ENCODE data around the gene SLC4A9.

- TF ChIP-seq PATZ1 (CRISPR knock-in tag; IDR thresholded peaks at IDR 0.05; ENCODE audit: borderline replicate concordance) = no peak
- TF ChIP-seq CSRNP3 (CRISPR knock-in tag; IDR thresholded peaks at IDR 0.05) = no peak
- TF ChIP-seq ZNF70 (CRISPR knock-in tag; IDR thresholded peaks at IDR 0.05) = no peak
- no peak for TF ChIP-seq CREB5 (CRISPR knock-in tag; IDR thresholded peaks at IDR 0.05; ENCODE audit: low read depth)
- no peak for TF ChIP-seq SNAI2 (CRISPR knock-in tag; IDR thresholded peaks at IDR 0.05)
- TF ChIP-seq POU6F1 (CRISPR knock-in tag; IDR thresholded peaks at IDR 0.05; ENCODE audit: borderline replicate concordance, low read depth) = no peak
- TF ChIP-seq RARB (CRISPR knock-in tag; IDR thresholded peaks at IDR 0.05) = no peak
- no peak for TF ChIP-seq ZC3H10 (CRISPR knock-in tag; IDR thresholded peaks at IDR 0.05)
- TF ChIP-seq BACH2 (CRISPR knock-in tag; IDR thresholded peaks at IDR 0.05; ENCODE audit: borderline replicate concordance) = no peak
- no peak for TF ChIP-seq ESRRG (CRISPR knock-in tag; IDR thresholded peaks at IDR 0.05)
- TF ChIP-seq ZFP3 (CRISPR knock-in tag; IDR thresholded peaks at IDR 0.05) = no peak
- no peak for TF ChIP-seq ZFP30 (CRISPR knock-in tag; IDR thresholded peaks at IDR 0.05)
- TF ChIP-seq PPARA (CRISPR knock-in tag; IDR thresholded peaks at IDR 0.05; ENCODE audit: borderline replicate concordance) = no peak
- no peak for TF ChIP-seq OSR1 (CRISPR knock-in tag; IDR thresholded peaks at IDR 0.05)
Measured at GRCh38 chr5:140423609-140424008, 63.6 kb downstream of the SLC4A9 start.
